Adrenal gland (tissue), 12 donors: Measurements from ENCODE around the gene PON3. TPM values are rescaled to one million over a fixed set of nuclear protein-coding genes. Genes with fewer than 3 reads are reported as not detected.

Experiments used
- DNase-seq, 7 donors: peaks; one replicate each; pipeline ENCODE4 v3.0.0-alpha.2; 2019 to 2020
- H3K27ac ChIP-seq, 5 donors: fragments of 200-600 bp; sonication (generic) in 4 of 5; 1 replicate in 3 of 5; 2 replicates in 2 of 5; pipeline versions ENCODE4 v1.5.1 to v1.8.0; 2016 to 2020; ENCODE audit warnings: mild to moderate bottlenecking in 1 of 5
- H3K27me3 ChIP-seq: fragments of 200-600 bp; 2 replicates; pipeline ENCODE4 v1.8.0; 2021
- H3K36me3 ChIP-seq, 2 donors: fragments of 200-600 bp; replicated peaks in 1 of 2; 1 replicate in 1 of 2; 2 replicates in 1 of 2; pipeline versions ENCODE4 v1.5.1 to v1.8.0; 2018 to 2022
- H3K4me1 ChIP-seq, 2 donors: fragments of 200-600 bp; replicated peaks in 1 of 2; 1 replicate in 1 of 2; 2 replicates in 1 of 2; pipeline versions ENCODE4 v1.5.1 to v1.8.0; 2018 to 2021
- H3K4me3 ChIP-seq, 4 donors: fragments of 200-600 bp; sonication (generic) in 3 of 4; one replicate each; pipeline ENCODE4 v1.5.1; 2016 to 2018
- H3K9me3 ChIP-seq, 3 donors: fragments of 200-600 bp; sonication (generic) in 1 of 3; replicated peaks in 1 of 3; 1 replicate in 2 of 3; 2 replicates in 1 of 3; pipeline versions ENCODE4 v1.5.1 to v1.8.0; 2016 to 2021
- POLR2A ChIP-seq, 2 donors: fragments of 450-650 bp; IDR thresholded peaks; one replicate each; pipeline ENCODE4 v1.6.1; 2017; ENCODE audit warnings: antibody characterized with exemption in 2 of 2, mild to moderate bottlenecking in 2 of 2, moderate library complexity in 1 of 2
- WGBS, 4 donors: extraction: QIAGEN DNeasy Blood & Tissue Kit in 2 of 4; methylation state at CpG; one replicate each; pipeline versions ENCODE4 v1.1.5 to v1.1.7; 2013 to 2017; 5-methylcytosine and 5-hydroxymethylcytosine counted together
- intact Hi-C, 2 donors: fragments of 100-400 bp; cut with DNase I; formaldehyde crosslinking; loops; one replicate each; pipeline versions ENCODE4 v1.14.1 to v1.15.0; 2022 to 2023
- polyA plus RNA-seq, 3 donors: library from polyadenylated mRNA; stranded (reverse); fragments of 200-250 nt in 2 of 3; fragments of 350-450 nt in 1 of 3; fragmentation: Illumina TruSeq in 1 of 3; extraction: RNeasy Lipid Tissue Mini Kit (QIAGEN cat#74804) in 1 of 3; gene quantifications; one replicate each; pipeline ENCODE4 v1.2.3, GENCODE V29; 2013 to 2014
- total RNA-seq, 9 donors: library from RNA; depleted of rRNA in 4 of 9; stranded (reverse); fragments of >200 nt in 4 of 9; fragments of 120-200 nt in 1 of 9; fragmentation: NEBNext Ultra II Directional in 1 of 9; extraction: Animal tissue kit (Norgen Biotek cat#: 25700) in 1 of 9; gene quantifications; one replicate each; pipeline versions ENCODE4 v1.1.0 to v1.2.4, GENCODE V29; 2013 to 2023
- TF ChIP-seq, protein P1 (sequence below), 6 experiments: fragments of 450-650 bp in 4 of 6; fragments of 200-600 bp in 2 of 6; sonication (generic) in 1 of 6; IDR thresholded peaks; 1 replicate in 5 of 6; 2 replicates in 1 of 6; pipeline versions ENCODE4 v1.5.1 to v1.8.0; 2016 to 2021; ENCODE audit warnings: antibody characterized with exemption in 6 of 6, mild to moderate bottlenecking in 2 of 6, moderate library complexity in 1 of 6
- donor health status: healthy with polysubstance abuse.
- donor health status: Bipolar disorder and iron deficiency.
- donor health status: DM: yes; HTN: yes; CAD: no.
- donor health status: DM: no; HTN: no; CAD: no.
- donor health status: DM: no; HTN: no; CAD: no.
- donor health status: DM: yes; HTN: yes; CAD: no.

PON3 gene
- total and polyA plus RNA-seq, 12 donors, result 1.2 to 18.9 (median 3.0) TPM

DNA sequence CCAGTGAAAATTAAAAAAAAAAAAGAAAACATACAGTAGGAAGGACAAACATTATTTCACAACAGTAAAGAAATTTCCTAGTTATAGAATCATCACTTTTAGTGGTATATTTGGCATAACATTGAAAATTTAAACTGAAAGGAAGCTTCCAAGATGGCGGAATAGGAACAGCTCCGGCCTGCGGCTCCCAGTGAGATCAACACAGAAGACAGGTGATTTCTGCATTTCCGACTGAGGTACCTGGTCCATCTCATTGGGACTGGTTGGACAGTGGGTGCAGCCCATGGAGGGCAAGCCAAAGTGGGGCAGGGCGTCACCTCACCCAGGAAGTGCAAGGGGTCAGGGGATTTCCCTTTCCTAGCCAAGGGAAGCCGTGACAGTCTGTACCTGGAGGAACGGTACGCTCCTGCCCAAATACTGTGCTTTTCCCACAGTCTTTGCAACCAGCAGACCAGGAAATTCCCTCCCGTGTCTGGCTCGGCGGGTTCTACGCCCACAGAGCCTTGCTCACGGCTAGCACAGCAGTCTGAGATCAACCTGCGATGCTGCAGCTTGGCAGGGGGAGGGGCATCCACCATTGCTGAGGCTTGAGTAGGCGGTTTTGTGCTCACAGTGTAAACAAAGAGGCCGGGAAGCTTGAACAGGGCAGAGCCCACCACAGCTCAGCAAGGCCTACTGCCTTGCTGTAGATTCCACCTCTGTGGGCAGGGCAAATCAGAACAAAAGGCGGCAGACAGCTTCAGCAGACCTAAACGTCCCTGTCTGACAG is 19.4 kb downstream of the PON3 start:
- Histone ChIP-seq H3K4me1 (no peaks in the 10 kb centered on the region), H3K4me3 (no peak overlapping the region), H3K36me3 (no peaks in the 10 kb centered on the region), H3K27me3 (no peaks in the 10 kb centered on the region), H3K9me3 (no peaks in the 10 kb centered on the region), H3K27ac (no peak overlapping the region)
- WGBS, 4 donors, result 93 to 98% (median 95%) methylated on average over 14 to 18 of the region's 18 CpGs
- intact Hi-C loops, result no loop called here
- no peak for DNase-seq
- TF ChIP-seq, protein P1, sequence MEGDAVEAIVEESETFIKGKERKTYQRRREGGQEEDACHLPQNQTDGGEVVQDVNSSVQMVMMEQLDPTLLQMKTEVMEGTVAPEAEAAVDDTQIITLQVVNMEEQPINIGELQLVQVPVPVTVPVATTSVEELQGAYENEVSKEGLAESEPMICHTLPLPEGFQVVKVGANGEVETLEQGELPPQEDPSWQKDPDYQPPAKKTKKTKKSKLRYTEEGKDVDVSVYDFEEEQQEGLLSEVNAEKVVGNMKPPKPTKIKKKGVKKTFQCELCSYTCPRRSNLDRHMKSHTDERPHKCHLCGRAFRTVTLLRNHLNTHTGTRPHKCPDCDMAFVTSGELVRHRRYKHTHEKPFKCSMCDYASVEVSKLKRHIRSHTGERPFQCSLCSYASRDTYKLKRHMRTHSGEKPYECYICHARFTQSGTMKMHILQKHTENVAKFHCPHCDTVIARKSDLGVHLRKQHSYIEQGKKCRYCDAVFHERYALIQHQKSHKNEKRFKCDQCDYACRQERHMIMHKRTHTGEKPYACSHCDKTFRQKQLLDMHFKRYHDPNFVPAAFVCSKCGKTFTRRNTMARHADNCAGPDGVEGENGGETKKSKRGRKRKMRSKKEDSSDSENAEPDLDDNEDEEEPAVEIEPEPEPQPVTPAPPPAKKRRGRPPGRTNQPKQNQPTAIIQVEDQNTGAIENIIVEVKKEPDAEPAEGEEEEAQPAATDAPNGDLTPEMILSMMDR (IDR thresholded peaks at IDR 0.05), result no peak
- no peak for TF ChIP-seq POLR2A (IDR thresholded peaks at IDR 0.05)

DNA sequence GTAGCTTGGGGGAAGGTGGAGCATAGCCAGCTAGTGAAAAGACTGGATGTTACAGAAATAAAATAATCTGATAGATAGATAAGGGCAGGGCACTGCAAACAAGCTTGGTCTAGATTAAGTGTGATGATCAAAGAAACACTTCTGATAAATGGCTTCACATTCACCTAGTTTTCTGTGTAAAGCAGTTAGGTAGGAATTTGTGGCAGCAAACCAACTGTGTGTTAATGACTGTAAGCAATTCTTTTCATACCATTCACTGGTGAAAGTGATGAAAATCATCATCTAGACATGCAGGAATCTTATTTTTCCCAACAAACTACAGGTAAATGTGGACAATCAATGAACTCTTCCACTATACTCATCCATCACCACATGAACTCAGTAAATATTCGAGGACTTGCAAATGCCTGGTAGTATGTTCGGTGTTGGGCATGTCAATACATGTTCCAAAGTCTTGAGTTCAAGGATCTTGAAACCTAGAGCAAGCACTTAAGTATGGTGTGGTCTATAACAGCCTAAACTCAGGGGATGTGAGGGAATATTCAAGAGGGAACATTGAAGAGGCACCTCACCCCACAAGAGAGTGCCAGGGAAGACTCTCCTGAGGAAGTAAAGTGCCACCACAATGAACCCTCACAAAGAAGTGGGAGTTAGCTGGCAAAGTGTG is 20.5 kb downstream of the PON3 start:
- H3K4me3 ChIP-seq, result no peak overlapping the region
- WGBS, 4 donors, result 86 to 96% (median 95%) methylated on average over 2 of the region's 2 CpGs
- no peaks in the 10 kb centered on the region for H3K9me3 ChIP-seq
- TF ChIP-seq POLR2A (IDR thresholded peaks at IDR 0.05), result no peak
- TF ChIP-seq, protein P1 (IDR thresholded peaks at IDR 0.05), result no peak
- intact Hi-C loops, result no loop called here
- no peaks in the 10 kb centered on the region for H3K27me3 ChIP-seq
- no peaks in the 10 kb centered on the region for H3K36me3 ChIP-seq
- H3K27ac ChIP-seq, result no peak overlapping the region
- H3K4me1 ChIP-seq, result no peaks in the 10 kb centered on the region
- DNase-seq, result no peak

DNA sequence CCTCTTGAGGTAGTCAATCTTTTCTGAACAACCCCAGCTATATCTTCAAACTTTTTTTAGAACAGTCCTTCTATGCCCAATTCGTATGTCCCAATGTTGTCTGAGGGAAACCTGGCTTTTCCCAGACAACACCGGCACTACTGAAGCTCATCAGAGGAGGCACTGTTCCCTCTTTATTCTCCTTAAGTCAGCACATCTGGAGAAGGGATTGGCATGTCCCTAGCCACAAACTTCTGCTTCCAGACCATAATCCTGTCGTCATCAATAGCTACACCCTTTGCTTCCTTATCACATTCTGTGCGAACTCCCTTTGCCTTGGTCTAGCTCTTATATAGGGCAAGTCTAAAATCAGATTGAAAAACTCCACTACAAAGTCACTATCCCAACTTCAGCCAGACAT is 22.9 kb downstream of the PON3 start:
- intact Hi-C loops, result no loop called here
- whole genome bisulfite sequencing, 4 donors, result 84 to 91% (median 89%) methylated on average over 4 of the region's 4 CpGs
- H3K27me3 ChIP-seq, result no peaks in the 10 kb centered on the region
- H3K27ac ChIP-seq, result no peak overlapping the region
- DNase-seq, result no peak
- H3K36me3 ChIP-seq, result no peaks in the 10 kb centered on the region
- TF ChIP-seq, protein P1 (IDR thresholded peaks at IDR 0.05), result no peak
- TF ChIP-seq POLR2A (IDR thresholded peaks at IDR 0.05), result no peak
- H3K9me3 ChIP-seq, result no peaks in the 10 kb centered on the region
- no peak overlapping the region for H3K4me3 ChIP-seq
- no peaks in the 10 kb centered on the region for H3K4me1 ChIP-seq

DNA sequence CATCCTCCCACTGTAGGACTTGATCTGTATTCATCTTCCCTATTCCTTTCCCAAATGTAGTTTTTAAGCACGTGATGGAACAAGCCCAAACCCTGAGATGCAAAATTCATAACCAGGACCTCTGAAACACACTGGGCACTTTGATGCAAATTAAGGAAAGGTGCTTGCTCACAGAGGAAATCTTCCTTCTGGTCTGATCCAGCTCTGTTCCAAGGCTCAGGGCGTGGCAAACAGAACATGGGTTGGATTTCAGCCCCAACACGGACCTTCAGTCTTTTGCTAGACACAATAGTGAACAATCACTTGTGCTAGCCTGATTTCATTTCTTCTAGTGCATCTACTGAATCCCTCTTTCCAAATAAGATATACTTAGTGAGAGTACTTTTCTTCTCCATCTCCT is 27.9 kb downstream of the PON3 start:
- TF ChIP-seq POLR2A (IDR thresholded peaks at IDR 0.05), result no peak
- TF ChIP-seq, protein P1 (IDR thresholded peaks at IDR 0.05), result no peak
- Histone ChIP-seq H3K27me3 (no peaks in the 10 kb centered on the region), H3K27ac (no peak overlapping the region), H3K4me1 (no peaks in the 10 kb centered on the region), H3K9me3 (no peaks in the 10 kb centered on the region), H3K36me3 (no peaks in the 10 kb centered on the region), H3K4me3 (no peak overlapping the region)
- DNase-seq, result no peak
- WGBS, 4 donors, result 81 to 93% (median 92%) methylated on average over 3 of the region's 3 CpGs
- intact Hi-C loops, result no loop called here
